Stimulated activated CD4-positive, alpha-beta T cell treated with anti-CD3 and anti-CD28 coated beads, Interleukin-2, amount 100 ng/mL, for 24 hours (primary cell): ENCODE data around the gene ALDH9A1.

Experiments used
- DNase-seq, 2 donors: peaks; one replicate each; pipeline ENCODE4 v3.0.0-alpha.2; 2020

Gene ALDH9A1

GRCh38 chr1:165616987-165617546 lies 81.3 kb downstream of the ALDH9A1 start:
- no peak for DNase-seq

- DNase-seq: no peak
These were observed 82.2 kb downstream of the ALDH9A1 start for GRCh38 chr1:165616054-165616612.
